ENCODE measurements around the gene UGT1A9.
"Not testable (repeated sequence)": the region's sequence is repeated elsewhere in the genome, so short reads cannot be mapped to it uniquely, and the experiment has no call there.

The UGT1A9 gene

GRCh38 chr2:233680361-233681045, 8.8 kb downstream of the UGT1A9 start:
- no peak for DNase-seq (ENCODE audit: low spot score)

GRCh38 chr2:233681521-233682099, 9.9 kb downstream of the UGT1A9 start, which contains the start of gene UGT1A7:
Gene UGT1A7, plus strand, starts transcription at chr2:233681901. Its CDS starts 37 bp downstream, at chr2:233681938.
- DNase-seq (ENCODE audit: low spot score): no peak

GRCh38 chr2:233684640-233685039, 12.9 kb downstream of the UGT1A9 start:
- DNase-seq (ENCODE audit: low spot score): no peak

- DNase-seq (ENCODE audit: low spot score): no peak
Observed at GRCh38 chr2:233686928-233687327, 15.2 kb downstream of the UGT1A9 start.

- DNase-seq (ENCODE audit: low spot score): no peak
Observed at GRCh38 chr2:233688341-233688740, 16.6 kb downstream of the UGT1A9 start.

GRCh38 chr2:233689031-233689430, 17.3 kb downstream of the UGT1A9 start:
- no peak for DNase-seq (ENCODE audit: low spot score)

GRCh38 chr2:233689501-233689900, 17.8 kb downstream of the UGT1A9 start:
- DNase-seq (ENCODE audit: low spot score): no peak

GRCh38 chr2:233690444-233690843, 18.7 kb downstream of the UGT1A9 start:
- DNase-seq (ENCODE audit: low spot score): no peak

- DNase-seq (ENCODE audit: low spot score): no peak
Observed at GRCh38 chr2:233691443-233692433, 20.0 kb downstream of the UGT1A9 start.

- no peak for DNase-seq (ENCODE audit: low spot score)
Observed at GRCh38 chr2:233692648-233693047, 20.9 kb downstream of the UGT1A9 start, which contains the start of gene UGT1A6. Gene UGT1A6, plus strand, starts transcription at chr2:233692890. Its CDS starts 115 bp downstream, at chr2:233693005.

GRCh38 chr2:233693963-233694362, 22.3 kb downstream of the UGT1A9 start:
- no peak for DNase-seq (ENCODE audit: low spot score)

- DNase-seq (ENCODE audit: low spot score): no peak
Observed at GRCh38 chr2:233698740-233699139, 27.0 kb downstream of the UGT1A9 start.

GRCh38 chr2:233699424-233700027, 27.8 kb downstream of the UGT1A9 start:
- no peak for DNase-seq (ENCODE audit: low spot score)

GRCh38 chr2:233700028-233700635, 28.4 kb downstream of the UGT1A9 start:
- no peak for DNase-seq (ENCODE audit: low spot score)

- DNase-seq (ENCODE audit: low spot score): not testable (repeated sequence)
Observed at GRCh38 chr2:233700842-233701241, 29.1 kb downstream of the UGT1A9 start.

- DNase-seq (ENCODE audit: low spot score): no peak
Observed at GRCh38 chr2:233702238-233702637, 30.5 kb downstream of the UGT1A9 start.

GRCh38 chr2:233705911-233706506, 34.3 kb downstream of the UGT1A9 start:
- DNase-seq (ENCODE audit: low spot score): no peak

- no peak for DNase-seq (ENCODE audit: low spot score)
Observed at GRCh38 chr2:233706720-233707119, 35.0 kb downstream of the UGT1A9 start.

GRCh38 chr2:233707940-233708644, 36.4 kb downstream of the UGT1A9 start:
- DNase-seq (ENCODE audit: low spot score): no peak

GRCh38 chr2:233708942-233709341, 37.2 kb downstream of the UGT1A9 start:
- DNase-seq (ENCODE audit: low spot score): no peak
